Left lobe of liver (tissue), 2 donors: Measurements from ENCODE around the gene RFXANK. TPM values are rescaled to one million over a fixed set of nuclear protein-coding genes. Genes with fewer than 3 reads are reported as not detected.
"Not testable (repeated sequence)": the region's sequence is repeated elsewhere in the genome, so short reads cannot be mapped to it uniquely, and the experiment has no call there.

Experiments
- ATAC-seq: fragments of 200-7000 bp; cut with Tn5 transposase; one replicate; pipeline ENCODE4 v1.9.1; 2020; ENCODE audit warnings: mild to moderate bottlenecking, moderate library complexity
- DNase-seq: peaks from one replicate; pipeline ENCODE4 v3.0.0-alpha.2; 2020; ENCODE audit warnings: low spot score
- total RNA-seq: library from RNA; stranded (reverse); gene quantifications from one replicate; pipeline ENCODE4 v1.2.1, GENCODE V29; 2021
- donor health status: DM: no; HTN: no; CAD: no; lungs with moderate emphysema.
- donor health status: DM: no; HTN: yes; CAD: no.

Gene RFXANK, protein sequence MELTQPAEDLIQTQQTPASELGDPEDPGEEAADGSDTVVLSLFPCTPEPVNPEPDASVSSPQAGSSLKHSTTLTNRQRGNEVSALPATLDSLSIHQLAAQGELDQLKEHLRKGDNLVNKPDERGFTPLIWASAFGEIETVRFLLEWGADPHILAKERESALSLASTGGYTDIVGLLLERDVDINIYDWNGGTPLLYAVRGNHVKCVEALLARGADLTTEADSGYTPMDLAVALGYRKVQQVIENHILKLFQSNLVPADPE
- total RNA-seq = 20.8 TPM

- peak; percentile 92 for ATAC-seq
- DNase-seq = peak; percentile 99
Observed at GRCh38 chr19:19192078-19192882, at the start of gene RFXANK, which contains the start of gene BORCS8. RFXANK (plus strand) TSS chr19:19192258; CDS start chr19:19193947, 1,689 bp downstream. BORCS8 (minus strand) TSS chr19:19192152; CDS start chr19:19192117, 35 bp downstream.

DNA sequence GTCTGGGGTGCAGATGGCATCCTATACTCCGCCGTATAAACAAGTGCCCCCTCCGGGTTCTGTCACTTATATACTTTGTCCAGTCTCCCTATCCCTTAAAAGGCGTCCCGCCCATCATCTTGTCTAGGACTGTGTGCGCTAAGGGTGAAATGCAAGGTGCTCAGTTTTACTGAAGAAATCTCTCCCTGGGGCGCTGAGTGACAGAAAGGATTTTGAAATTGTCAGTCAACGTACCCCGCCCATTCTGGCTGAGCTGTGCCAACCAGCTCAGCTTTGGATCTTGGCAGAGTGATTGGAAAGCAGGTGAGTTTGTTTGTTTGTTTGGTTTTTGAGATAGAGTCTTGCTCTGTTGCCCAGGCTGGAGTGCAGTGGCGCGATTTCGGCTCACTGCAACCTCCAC, 49.7 kb upstream of the RFXANK start:
- DNase-seq (no peak), ATAC-seq (peak; percentile 16)

GRCh38 chr19:19145281-19145680, 46.8 kb upstream of the RFXANK start:
- DNase-seq (no peak), ATAC-seq (no peak)

- peak; percentile 86 for ATAC-seq
- DNase-seq = peak; percentile 81
Observed at GRCh38 chr19:19145684-19146608, 46.1 kb upstream of the RFXANK start.

DNA sequence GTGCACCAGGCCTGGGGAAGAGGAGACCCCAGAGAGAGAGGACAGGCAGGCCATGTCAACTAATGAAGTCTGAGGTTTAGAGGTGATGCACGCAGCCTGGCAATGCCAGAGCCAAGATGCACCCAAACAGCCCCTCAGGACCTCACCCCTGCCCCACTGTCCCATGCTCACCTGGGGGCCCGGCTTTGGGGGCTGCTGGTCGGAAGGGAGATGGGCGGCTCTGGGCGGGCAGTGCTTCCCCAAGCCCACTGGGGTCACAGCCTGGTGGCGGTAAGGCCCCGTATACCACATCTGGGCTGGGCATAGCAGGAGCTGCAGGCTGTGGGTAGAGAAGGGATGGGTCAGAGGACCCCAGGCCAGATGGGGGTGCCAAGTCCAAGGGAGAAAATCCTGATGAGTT, 45.2 kb upstream of the RFXANK start:
- ATAC-seq (no peak), DNase-seq (no peak)

DNA sequence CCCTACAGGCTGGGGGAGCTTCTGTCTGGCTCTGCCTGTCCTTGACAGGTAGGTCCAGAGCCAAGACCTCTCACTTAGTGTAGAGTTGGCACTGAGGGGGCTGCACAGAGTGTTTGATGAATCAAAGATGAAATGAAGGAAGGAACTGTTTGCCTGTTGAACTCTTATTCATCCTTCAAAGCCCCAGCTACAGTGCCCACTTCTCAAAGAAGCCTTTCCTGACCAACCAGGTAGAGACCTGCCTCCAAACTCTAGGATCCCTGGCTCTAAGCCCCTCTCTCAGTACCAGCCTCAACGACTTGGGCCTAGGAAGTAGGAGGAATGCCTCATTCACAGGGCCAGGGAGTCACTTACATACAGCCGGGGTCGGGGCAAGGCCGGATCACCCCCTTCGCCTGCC, 44.7 kb upstream of the RFXANK start:
- no peak for ATAC-seq
- DNase-seq = no peak

- DNase-seq, ATAC-seq: not testable (repeated sequence)
Observed at GRCh38 chr19:19148504-19148903, 43.6 kb upstream of the RFXANK start.

DNA sequence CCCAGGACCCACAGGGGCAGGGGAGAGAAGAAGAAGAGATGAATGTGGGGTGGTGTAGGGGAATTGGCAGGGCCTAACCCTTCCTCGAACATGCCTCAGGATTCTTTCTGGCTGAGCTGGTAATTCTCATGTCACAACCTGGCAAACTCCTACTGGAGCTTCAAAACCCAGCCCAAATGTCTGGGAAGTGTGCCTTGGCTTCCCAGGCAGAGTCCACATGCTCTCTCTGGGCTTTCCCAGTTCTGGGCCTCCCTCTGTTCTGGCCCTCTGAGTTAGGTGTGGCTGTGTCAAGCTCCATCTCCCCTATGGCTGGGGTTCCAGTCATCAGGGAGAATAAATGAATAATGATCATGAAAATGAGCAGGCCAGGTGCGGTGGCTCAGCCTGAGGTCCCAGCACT, 42.6 kb upstream of the RFXANK start:
- DNase-seq = no peak
- no peak for ATAC-seq

DNA sequence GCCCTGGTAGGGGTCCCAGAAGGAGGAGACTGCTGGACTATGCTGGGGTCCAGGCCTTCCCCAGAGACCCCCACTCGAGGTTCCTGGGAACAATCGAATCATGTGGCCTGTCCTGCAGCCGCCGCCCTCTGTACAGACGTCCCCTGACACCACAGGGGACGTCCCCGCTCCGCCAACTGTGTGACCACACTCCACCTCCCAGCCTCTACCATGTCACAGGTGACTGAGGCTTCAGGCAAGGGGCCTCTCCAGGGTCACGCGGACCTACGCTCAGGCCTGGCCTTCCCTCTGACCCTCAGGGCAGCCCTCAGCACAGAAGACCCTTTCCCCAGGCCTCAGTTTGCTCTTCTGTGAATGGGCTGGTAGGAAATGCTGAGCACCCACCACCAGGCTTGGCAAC, 40.6 kb upstream of the RFXANK start:
- no peak for ATAC-seq
- DNase-seq = no peak

GRCh38 chr19:19152668-19153384, 39.2 kb upstream of the RFXANK start:
- DNase-seq (no peak), ATAC-seq (no peak)

DNA sequence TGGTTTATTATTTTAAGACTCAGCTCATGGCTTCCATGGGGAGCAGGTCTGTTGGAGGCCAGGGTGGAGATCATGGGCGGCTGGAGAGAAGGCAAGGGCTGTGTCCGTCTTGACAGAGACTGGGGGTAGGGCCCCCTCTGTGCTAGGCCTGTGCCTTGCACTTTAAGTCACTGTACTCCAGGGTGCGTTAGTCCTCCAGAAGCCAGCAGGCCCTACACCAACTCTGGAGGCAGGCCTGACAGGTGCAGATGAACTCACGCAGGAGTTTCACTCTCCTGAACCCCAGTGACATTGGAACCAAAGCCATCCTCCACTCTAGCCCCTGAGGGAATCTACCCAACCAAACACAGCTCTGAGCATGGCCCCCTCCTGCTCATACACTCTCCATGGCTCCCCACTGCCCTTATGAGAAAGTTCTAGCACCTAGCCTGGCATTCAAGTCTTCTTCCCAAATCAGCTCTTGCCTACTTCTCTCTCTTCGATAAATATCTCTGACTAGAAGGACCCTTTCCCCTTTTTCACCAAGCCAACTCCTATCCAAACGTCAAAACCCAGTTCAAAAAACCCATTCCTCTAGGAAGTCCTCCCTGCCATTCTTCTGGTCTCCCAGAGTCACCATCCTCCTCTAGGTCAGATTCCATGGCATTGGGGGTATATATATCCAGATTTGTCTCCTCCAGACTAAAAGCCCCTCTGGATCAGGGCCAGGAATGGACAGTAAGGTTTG, 37.1 kb upstream of the RFXANK start:
- no peak for ATAC-seq

DNA sequence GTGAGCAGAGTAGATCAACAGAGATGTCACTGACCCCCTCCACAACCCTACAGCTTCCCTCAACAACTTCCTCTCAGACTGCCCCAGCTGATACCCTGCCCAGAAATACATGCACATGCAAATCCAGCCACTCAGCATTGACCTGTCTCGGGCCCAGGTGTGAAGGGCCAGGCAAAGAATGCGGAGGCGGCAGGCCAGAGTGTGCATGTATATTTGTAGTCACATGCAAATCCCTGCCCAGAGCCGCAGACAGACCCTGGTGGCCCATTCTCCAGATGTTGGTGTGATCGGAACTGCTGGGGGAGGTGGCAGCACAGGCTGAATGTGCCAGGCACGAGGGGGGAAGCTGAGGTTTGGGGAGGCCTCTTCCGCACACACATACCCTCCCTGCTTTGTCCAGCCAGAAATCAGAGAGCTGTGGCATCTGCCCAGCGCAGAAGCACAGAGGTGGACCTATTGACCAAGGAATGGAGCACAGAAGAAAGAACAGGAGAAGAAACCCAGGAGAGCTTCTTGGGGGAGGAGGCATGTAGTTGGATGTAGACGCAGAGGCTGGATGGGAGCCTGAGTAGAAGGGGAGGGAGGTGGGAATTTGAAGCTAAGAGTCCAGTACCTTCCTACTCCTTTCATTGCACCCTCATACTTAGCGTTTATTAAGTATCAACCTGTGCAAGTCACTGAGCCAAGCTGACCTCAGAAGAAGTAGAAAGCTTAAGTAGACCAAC, 36.4 kb upstream of the RFXANK start:
- ATAC-seq = no peak
- no peak for DNase-seq

More for the DNA sequence above, 37.1 kb upstream of the RFXANK start:
- no peak for DNase-seq

- peak; percentile 73 for ATAC-seq
- no peak for DNase-seq
Observed at GRCh38 chr19:19157808-19158207, 34.2 kb upstream of the RFXANK start.

DNA sequence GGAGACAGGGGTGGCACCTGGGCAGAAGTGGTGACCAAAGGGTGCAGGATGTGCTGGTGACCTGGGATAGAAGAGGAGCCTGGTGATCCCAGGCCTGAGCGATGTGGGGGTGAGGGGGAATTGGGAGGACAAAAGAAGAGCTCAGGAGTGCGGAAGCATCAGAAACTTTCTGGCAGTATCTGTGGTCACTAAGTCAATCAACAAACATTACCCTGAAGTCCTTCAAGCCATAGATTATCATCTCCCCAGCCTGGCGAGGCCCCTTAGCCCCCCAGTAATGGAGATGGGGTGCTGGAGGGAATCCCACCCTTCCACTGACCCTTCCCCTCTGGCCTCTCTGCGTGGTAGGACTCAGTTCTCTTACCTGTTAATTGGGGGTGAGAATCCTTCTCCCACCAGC, 32.5 kb upstream of the RFXANK start:
- DNase-seq (no peak), ATAC-seq (no peak)

- DNase-seq = no peak
- no peak for ATAC-seq
Observed at GRCh38 chr19:19160461-19161035, 31.5 kb upstream of the RFXANK start.

DNA sequence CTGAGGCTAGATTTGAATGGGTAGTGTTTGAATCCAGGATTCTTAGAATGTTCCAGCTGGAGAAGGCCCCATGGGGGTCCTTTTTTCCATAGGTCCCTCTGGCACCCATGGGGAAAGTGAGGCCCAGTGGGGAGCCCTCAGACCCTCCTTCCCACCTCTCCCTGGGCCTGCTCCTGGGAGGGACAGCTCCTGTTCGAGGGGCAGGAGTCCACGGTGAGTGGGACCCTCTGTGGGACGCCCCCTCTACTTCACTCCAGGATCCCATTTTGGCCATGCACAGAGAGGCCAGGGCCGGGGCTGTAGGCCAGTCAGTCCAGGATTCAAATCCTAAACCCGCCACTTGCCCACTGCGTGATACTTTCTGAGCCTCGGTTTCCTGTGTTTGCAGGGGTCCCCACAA, 29.6 kb upstream of the RFXANK start:
- no peak for DNase-seq
- no peak for ATAC-seq

DNA sequence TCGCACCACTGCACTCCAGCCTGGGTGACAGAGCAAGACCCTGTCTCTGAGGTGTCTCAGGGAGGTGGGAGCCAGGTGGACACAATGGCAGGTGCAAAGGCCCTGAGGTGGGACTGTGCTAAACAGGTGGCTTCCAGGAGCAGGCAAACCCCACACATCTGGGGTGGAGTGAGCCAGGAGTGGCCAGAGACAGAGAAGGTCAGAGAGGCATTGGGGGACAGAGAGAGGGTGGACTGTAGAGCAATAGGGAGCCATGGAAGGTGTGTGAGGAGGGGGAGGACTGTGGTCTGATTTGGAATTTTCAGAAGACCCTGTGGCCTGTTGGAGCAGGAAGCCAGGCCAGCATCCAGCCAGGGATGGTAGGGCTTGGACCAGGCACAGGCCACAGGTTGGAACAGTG, 26.7 kb upstream of the RFXANK start:
- ATAC-seq = no peak
- no peak for DNase-seq

DNA sequence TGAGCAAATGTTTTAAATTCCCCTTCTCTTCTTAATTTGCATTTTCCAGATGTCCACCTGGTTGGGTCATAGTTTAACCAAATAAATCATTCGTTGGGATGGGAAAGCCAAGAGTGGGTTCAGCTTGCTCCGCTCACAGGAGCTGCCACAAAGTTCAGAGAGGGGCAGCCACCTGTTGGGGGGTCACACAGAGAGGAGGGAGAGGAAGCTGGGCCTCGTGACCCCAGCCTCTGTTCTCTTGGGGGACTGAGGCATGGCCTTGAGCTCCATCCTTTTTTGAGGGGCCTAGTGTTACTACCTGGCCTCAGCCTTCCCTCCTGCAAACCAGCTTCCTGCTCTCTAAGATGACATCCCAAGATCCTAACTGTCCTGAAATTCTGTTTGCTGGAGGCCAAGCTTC, 24.4 kb upstream of the RFXANK start:
- no peak for DNase-seq
- ATAC-seq = no peak
